HFFc6 (cell line): ENCODE results near the gene CTAGE8. TPM values are rescaled to one million over a fixed set of nuclear protein-coding genes. Genes with fewer than 3 reads are reported as not detected.

Experiments
- total RNA-seq, 6 experiments: library from RNA; stranded (reverse); fragmentation: NEBNext Ultra II Directional; extraction: Animal tissue kit (Norgen Biotek cat#: 25700); gene quantifications; 2 replicates in 1 of 6; 3 replicates in 5 of 6; pipeline ENCODE4 v1.2.3, GENCODE V29; 2021

Gene CTAGE8
- total RNA-seq, 6 experiments from 2014 or later: not detected

Other genes with a start within 250 kb of the CTAGE8 start
- not detected for gene OR2A5, start 220.3 kb downstream of the CTAGE8 start, total RNA-seq
- gene OR2A25, start 199.5 kb downstream of the CTAGE8 start, total RNA-seq: not detected
- not detected for gene OR2A12, start 183.0 kb downstream of the CTAGE8 start, total RNA-seq
- not detected for gene OR2A2, start 159.7 kb downstream of the CTAGE8 start, total RNA-seq
- not detected for gene OR2A14, start 146.1 kb downstream of the CTAGE8 start, total RNA-seq
- gene CTAGE4, start 85.8 kb downstream of the CTAGE8 start, total RNA-seq: not detected
- gene ARHGEF35, start 73.5 kb downstream of the CTAGE8 start, total RNA-seq: not detected
- gene OR2A42, start 29.7 kb downstream of the CTAGE8 start, total RNA-seq: not detected
- not detected for gene OR2A7, start 4.5 kb downstream of the CTAGE8 start, total RNA-seq
- not detected for gene OR2A1, start 43.1 kb upstream of the CTAGE8 start, total RNA-seq
- not detected for gene ARHGEF5, start 86.1 kb upstream of the CTAGE8 start, total RNA-seq
- gene NOBOX, start 134.4 kb upstream of the CTAGE8 start, total RNA-seq: not detected